HG02623 (cell line): ENCODE measurements around the gene RAD51B.
"Not testable (repeated sequence)": the region's sequence is repeated elsewhere in the genome, so short reads cannot be mapped to it uniquely, and the experiment has no call there.

Source experiments
- ATAC-seq: cut with Tn5 transposase; IDR thresholded peaks from one replicate; pipeline ENCODE4 v1.9.1; 2021; ENCODE audit warnings: moderate library complexity; ENCODE audit not compliant: unreplicated experiment

The RAD51B gene

DNA sequence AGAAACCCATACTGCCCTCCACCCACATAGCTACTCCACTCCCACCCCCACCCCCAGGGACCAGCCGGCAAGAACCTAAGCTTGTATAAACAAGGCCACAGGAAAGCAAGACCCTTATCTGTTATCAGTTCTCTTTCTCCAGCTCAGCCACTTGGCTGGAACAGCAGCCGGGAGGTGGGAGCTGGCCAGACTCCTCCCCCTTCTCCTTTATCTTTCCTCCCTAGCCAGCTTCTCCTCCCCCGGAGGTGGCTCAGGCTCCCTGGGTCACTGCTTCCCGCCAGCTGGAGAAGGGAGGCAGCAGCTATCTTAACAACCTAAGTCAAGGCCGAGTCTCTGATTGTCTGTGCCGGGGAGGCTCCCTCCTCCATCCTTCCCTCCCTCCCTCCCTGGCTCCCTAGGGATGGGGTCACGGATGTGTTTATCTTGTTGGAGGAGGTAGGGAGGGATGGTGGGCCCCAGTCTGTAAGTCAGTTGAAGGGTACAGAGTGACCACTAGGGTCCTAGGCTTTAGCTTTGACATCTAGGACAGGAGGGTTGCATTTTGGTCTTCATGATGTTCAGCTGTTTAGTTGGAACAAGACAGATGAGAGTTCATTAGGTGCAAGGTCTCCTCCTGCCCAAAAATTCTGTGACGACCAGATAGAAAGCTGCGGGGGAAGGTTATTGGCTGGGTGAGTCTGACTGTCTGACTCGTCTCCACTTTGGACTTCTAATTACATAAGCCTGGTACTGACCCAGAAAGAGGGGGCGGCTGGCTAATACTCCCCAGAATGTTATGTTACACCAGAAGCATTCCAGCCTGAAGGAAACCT lies 943.6 kb downstream of the RAD51B start:
- ATAC-seq: no peak

DNA sequence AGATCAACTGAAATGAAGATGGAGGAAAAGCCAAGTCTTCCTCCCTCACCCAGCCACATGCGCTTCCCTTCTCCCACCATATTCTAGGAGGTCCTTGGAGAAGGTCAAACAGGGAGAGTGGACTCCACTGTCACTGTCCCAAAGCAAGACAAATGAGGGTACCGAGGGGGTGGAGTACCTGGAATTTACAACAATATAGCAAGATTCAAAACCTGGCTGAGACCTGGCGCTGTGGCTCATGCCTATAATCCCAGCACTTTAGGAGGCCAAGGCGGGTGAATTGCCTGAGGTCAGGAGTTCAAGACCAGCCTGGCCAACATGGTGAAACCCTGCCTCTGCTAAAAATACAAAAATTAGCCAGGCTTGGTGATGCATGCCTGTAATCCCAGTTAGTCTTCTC lies 944.3 kb downstream of the RAD51B start:
- not testable (repeated sequence) for ATAC-seq

DNA sequence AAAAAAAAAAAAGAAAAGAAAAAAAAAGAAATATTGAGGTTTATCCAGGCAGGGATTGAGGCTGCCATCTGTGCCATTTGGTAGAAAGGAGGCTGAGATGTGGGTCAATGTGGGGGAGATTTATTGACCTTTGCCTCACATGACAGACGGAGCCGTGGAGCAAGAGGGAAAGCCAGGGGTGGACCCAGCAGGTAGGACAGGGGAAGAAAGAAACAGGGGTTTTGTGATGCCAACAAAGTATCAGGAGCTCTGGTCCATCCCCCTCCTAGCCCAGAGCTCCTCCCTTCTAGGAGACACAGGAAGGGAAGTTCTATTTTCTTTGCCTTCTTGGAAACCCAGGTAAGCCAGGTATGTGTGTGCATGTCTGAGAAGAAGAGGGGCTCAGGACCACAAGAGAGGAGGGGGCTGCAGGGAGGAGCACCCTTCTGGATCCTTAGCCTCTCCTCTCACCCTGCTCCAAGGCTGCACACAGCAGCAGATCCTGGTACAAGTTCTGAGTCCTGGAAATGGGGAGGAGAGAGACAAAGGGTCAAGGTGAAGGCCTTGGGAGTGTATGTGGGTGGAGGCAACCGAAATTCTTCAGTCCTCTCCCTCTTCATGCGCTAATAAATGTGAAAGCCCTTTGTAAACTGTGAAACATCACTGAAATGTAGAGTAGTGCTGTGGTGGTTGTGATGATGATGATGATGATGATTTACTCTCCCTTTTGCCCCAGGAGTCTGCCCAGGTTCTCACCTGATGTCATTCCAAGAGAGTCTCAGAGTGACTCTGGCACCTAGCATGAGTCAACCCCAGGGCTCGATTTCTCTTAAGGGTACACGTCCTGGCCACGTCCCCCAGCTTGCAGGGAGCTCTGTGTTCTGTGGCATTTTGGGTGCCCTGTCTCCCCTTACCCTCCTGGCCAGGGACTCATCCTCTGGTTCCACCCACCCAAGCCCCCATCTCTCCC lies 947.0 kb downstream of the RAD51B start:
- no peak for ATAC-seq

DNA sequence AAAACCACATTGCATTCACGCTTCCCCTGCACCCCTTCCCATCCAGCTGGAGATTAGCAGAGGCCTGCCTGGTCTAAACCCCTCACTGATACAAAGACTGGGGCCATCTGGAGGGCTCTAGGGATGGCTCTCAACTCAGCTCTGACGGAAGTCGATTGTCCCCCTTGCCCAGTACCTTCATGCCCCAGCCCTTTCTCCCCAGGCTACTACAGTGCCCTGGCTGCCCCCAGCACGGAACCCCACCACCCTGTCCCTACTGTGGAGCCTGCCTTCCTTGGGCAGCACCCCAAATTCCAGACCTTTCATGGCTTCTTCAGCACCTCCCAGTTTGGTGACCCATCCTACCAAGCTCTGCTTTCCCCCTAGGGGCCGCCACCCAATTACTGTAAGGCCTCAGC lies 947.7 kb downstream of the RAD51B start:
- no peak for ATAC-seq

DNA sequence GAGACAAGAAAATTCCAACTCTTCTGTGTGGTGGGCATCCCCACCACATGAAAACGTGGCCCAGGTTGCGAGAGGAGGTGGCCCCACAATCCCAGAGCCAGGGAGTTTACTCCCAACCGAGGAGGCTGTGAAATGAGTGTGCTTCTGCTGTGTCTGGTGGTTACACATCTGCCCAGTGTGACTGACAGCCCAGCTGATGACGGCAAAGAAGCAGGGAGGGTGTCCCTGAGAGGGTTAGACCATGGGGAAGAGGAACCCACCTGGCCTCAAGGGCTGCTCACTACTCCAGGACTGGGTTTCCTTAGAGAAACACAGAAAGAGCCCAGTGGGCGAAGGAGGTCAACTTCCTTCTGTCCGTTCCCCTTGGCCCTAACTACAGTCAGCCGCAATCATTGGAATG lies 948.7 kb downstream of the RAD51B start:
- ATAC-seq: no peak

DNA sequence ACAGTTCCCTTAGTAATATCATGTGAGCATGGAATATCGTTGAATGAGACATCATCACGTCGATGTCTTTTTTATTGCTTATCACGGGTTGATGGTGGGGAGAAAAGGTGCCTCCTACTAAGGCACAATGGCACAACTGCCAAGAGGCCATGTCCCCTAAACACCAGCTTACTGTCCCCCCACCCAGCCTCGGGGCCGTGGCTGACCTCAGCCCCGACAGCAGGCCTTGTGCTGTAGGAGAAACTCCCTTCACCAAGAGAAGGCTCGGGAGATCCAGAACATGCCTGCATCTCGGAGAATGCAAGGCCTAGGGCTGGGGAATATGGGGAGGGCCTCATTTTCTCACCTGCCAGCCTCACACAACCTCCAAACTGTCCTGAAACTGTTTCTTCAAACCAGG lies 950.5 kb downstream of the RAD51B start:
- ATAC-seq: no peak

DNA sequence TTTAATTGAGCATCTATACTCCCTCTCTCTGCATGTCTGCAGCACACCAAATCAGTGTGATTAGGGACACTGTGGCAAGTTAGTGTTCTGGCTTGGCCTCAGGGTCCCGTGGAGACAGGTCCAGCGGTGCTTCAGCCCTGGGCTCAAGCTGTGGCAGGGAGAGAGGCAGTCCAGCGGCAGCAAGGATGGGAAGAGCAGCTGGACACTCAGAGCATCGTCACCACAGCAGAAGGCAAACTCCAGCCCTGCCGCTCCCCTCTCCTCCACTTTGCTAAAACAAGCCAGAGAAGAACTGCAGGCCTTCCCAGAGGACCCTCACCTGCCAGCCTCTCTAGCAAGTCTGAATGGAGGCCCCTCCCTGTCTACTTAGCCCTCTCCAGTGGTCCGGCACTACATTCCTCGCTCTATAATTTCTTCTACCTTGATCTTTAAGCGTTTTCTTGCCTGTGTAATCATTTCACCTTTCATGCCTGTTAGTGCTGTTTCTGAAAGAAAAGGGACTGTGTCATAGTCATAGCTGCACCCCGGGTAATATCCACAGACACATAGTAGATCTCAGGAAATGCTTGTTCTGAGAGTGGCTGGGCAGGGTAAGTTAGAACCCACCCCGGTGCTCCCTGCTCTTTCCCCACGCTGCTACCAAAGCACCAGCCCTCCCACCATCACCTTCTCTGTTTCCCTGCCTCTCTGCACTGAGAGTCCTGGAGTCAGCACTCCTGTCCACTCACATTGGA lies 951.1 kb downstream of the RAD51B start:
- ATAC-seq: no peak

DNA sequence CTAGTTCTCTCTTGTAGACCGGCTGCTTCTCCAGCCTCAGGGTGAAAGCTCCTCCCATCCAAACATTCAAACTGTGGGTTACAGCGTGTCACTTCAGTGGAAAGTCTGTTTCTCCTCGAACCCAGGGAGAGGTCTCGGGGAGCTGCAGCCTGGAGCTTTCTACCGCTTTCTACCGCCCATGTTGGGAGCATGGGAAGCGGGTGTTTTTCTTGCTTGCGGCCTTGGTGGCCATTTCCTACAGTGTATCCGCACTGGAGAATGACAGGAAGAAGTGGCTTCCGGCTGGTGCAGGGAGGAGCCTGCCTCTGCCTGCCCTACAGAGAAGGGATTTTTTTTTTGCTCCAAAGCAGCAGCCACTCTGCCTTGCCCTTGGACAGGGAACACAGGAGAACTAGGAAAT lies 952.1 kb downstream of the RAD51B start:
- ATAC-seq: no peak

DNA sequence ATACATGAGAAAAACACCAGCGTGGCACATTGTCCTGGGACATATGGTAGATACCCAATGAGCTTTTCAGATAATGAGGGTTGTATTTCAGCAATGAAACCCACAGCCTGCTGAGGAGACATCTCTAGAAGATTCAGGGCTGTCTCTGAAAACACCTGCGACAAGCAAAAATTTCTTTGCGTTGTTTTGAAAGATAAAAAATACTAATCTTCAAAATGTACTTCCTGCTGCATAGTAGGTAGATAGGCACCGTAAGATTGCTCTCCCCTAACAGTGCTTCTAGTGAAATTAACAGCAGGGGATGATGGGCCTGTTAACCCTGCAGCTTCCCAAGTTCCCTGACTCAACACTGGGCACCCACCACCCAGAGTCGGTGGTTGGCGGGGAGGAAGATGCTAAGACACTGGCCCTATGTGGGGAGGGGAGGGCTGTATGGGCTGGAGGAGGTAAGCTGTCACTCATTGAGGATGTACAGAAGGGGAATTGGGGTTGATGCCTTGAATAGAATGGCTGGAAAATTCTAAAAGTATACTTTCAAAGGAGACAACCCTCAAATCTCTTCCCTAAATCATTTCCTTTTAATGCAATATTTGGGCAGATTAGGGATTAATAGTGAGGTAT lies 953.3 kb downstream of the RAD51B start:
- no peak for ATAC-seq

DNA sequence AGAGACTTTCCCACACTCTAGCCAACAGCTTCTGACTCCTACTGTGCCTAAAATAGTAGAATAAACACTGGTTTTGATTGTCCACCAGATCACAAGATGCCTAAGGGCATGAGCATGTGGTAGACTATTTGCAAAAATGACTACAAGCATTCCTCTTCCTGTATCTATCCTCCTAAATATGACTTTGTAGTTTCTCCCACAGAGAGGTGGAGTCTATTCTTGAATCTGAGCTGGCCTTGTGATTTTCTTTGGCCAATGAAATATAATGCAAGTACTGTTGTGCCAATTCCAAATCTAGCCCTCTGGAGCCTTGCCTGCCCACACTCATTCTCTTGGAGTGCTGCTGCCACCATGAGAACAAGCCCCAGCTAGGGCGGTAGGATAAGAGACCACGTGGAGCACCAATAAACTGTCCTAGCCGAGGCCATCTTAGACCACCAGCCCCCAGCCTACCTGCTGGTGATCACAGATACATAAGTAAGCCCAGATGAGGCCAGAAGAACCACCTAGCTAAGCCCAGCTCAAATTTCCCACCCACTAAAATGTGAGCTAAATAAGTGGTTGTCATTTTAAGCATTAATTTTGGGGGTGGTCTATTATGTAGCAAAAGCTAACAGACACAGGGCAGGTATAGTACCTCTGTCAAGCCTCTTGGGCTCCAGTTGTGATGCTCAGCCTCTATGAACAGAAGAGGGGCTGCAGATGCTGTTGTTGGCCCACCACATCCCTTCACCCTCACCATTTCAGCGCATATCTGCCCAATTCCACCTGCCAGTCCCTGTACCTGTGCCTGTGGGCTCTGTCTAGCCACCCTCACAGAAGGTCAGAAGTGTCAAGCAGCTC lies 955.4 kb downstream of the RAD51B start:
- ATAC-seq: no peak

DNA sequence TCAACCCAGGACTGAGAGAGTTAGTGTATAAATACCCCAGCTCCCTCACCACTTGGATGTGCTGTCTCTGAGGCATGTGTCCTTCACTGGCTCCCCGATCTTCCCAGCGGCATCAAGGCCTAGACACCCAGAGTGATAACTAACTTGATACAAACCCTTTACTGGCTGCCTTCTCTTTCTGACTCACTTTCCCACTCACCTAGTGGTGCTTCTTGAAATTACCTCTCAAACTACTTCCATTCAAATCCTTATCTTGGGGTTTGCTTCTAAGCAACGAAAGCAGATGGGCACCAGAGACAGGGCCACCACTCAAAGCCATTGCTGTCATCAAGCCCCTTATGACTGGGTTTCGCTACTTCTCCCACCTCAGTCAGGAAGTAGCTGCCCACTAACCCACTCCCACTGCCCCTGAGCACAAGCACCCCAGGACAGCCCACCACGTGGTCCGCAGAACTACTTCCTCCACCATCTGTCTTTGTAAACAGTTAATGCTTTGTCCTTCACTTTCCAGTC lies 956.1 kb downstream of the RAD51B start:
- ATAC-seq: no peak

DNA sequence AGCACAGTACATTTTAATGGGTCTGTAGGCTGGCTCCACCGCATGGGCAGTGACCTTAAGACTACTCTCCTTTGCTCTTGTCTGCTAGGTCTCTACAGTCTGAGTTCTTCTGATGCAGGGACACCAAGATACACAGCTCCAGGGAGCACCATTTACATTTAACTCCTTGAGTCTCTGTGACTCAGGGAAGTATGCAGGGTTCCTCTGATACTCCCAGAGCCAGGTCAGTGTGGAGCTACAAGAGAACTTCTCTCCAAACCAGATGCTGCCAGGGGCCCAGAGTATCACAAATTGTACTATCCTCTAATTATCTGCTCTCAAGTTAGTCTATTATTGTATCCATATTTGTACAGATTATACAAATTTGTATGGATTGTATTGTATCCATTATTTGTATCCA lies 958.1 kb downstream of the RAD51B start:
- ATAC-seq: no peak
